NB4 (cell line): ENCODE measurements around the gene DRC1.

Experiments
- DNase-seq: peaks from one replicate; pipeline ENCODE4 v3.0.0; 2010; ENCODE audit warnings: low read depth
- H3K4me3 ChIP-seq: one replicate; pipeline ENCODE4 v1.5.1; 2011; ENCODE audit warnings: mild to moderate bottlenecking, low read depth, low read length, moderate library complexity
- MYC ChIP-seq: IDR thresholded peaks from 2 replicates; pipeline ENCODE4 v1.6.1; 2011; ENCODE audit warnings: low read depth, low read length
- POLR2A ChIP-seq: IDR thresholded peaks from 2 replicates; pipeline ENCODE4 v1.6.1; 2011; ENCODE audit warnings: mild to moderate bottlenecking; ENCODE audit not compliant: insufficient read length; ENCODE audit errors: extremely low read depth
- TF ChIP-seq, protein P1 (sequence below): IDR thresholded peaks from 2 replicates; pipeline ENCODE4 v1.6.1; 2011; ENCODE audit warnings: low read depth, low read length
- TF ChIP-seq, protein P2 (sequence below): IDR thresholded peaks from one replicate; pipeline ENCODE4 v1.5.1; 2012; ENCODE audit warnings: low read depth, low read length

The DRC1 gene

DNA sequence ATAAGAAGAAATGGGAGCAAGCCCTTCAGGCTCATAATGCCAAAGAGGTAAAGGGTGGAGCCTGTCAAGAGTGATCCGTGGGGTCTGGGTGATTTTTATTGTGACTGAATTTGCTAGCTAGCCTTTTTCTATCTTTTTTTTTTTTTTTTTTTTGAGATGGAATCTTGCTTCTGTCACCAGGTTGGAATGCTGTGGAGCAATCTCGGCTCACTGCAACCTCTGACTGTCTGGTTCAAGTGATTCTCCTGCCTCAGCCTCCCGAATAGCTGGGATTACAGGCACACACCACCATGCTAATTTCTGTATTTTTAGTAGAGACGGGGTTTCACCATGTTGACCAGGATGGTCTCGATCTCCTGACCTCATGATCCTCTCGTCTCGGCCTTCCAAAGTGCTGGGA, 29.1 kb downstream of the DRC1 start:
- TF ChIP-seq, protein P1, sequence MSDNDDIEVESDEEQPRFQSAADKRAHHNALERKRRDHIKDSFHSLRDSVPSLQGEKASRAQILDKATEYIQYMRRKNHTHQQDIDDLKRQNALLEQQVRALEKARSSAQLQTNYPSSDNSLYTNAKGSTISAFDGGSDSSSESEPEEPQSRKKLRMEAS = no peak
- TF ChIP-seq MYC (no peak), POLR2A (no peak)
- TF ChIP-seq, protein P2, sequence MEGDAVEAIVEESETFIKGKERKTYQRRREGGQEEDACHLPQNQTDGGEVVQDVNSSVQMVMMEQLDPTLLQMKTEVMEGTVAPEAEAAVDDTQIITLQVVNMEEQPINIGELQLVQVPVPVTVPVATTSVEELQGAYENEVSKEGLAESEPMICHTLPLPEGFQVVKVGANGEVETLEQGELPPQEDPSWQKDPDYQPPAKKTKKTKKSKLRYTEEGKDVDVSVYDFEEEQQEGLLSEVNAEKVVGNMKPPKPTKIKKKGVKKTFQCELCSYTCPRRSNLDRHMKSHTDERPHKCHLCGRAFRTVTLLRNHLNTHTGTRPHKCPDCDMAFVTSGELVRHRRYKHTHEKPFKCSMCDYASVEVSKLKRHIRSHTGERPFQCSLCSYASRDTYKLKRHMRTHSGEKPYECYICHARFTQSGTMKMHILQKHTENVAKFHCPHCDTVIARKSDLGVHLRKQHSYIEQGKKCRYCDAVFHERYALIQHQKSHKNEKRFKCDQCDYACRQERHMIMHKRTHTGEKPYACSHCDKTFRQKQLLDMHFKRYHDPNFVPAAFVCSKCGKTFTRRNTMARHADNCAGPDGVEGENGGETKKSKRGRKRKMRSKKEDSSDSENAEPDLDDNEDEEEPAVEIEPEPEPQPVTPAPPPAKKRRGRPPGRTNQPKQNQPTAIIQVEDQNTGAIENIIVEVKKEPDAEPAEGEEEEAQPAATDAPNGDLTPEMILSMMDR = no peak
- no peak for DNase-seq
- no peak overlapping the region for H3K4me3 ChIP-seq

DNA sequence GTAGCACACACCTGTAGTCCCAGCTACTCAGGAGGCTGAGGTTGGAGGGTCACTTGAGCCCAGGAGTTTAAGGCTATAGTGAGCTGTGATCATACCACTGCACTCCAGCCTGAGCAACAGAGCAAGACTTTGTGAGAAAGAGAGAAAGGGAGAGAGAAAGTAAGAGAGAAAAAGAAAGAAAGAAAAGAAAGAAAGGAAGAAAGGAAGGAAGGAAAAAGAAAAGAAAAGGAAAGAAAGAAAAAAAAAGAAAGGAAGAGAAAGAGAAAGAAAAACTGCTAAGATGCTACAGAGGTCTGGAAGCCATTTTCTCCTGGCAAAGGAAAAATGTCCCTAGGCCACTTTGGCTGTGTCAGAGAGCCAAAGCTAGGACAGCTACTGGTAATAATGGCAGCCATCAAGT, 30.6 kb downstream of the DRC1 start:
- no peak for DNase-seq

DNA sequence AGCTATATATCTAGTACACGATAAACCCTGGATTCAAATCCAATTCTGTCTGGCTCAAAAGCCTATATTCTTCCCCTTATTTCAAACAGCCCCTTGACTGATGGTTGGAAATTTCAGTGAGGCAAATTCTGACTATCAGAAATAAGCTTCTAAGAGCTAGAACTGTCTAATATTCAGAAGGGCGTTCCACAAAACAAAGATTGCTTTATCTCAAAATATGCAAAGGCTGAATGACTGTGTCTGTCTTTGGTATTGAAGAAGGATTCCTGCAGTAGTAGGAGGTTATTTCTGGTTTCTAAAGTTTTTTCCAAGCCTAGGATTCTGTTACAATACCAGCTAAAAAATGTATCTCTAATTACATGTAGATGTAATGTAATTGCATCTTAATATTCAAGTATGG, 31.1 kb downstream of the DRC1 start:
- TF ChIP-seq, protein P2 = no peak
- TF ChIP-seq POLR2A (no peak), MYC (no peak)
- TF ChIP-seq, protein P1 = no peak
- no peak overlapping the region for H3K4me3 ChIP-seq
- no peak for DNase-seq

More for the DNA sequence above, 30.6 kb downstream of the DRC1 start:
- TF ChIP-seq, protein P2 = no peak
- no peak for TF ChIP-seq POLR2A
- TF ChIP-seq MYC = no peak
- TF ChIP-seq, protein P1 = no peak
- no peak overlapping the region for H3K4me3 ChIP-seq

DNA sequence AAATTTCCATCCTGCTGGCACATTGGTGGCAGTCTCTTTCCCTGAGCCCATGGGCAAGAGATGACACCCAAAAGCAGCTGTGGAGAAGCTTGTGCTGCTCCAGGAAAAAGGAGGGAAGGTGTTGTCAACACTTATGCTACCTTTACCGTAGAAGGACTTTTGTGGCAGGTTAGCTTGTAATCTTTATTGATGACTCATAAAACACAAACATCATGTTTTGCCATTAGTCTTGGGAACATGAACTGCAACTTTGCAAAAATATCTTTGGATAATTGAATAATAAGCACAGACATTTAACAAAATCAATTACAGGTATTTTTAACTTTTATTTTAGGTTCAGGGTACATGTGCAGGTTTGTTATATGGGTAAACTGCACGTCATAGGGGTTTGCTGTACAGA, 33.4 kb downstream of the DRC1 start:
- DNase-seq = no peak
- no peak overlapping the region for H3K4me3 ChIP-seq
- no peak for TF ChIP-seq MYC
- no peak for TF ChIP-seq POLR2A
- TF ChIP-seq, protein P2 = no peak
- TF ChIP-seq, protein P1 = no peak

DNA sequence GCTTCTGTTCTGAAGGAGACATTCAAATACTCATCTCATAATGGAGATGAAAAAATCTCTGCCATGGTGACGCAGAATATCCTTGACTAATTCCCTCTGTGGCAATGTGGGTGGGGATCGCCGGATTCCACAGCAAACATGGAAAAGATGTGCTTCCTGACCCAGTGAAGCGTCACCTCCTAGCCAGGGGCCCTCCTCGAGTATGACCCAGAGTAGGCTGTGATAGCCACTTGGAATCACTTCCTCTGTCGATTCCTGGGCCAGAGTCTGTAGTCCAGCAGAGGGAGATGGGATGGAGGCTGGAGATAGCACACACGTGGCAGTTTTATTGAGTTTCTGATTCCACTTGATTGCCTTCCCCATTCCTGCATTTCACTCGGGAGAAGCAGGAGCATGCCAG, 36.8 kb downstream of the DRC1 start:
- no peak overlapping the region for H3K4me3 ChIP-seq
- TF ChIP-seq, protein P1 = no peak
- TF ChIP-seq POLR2A = no peak
- TF ChIP-seq, protein P2 = no peak
- TF ChIP-seq MYC = no peak
- DNase-seq = no peak

DNA sequence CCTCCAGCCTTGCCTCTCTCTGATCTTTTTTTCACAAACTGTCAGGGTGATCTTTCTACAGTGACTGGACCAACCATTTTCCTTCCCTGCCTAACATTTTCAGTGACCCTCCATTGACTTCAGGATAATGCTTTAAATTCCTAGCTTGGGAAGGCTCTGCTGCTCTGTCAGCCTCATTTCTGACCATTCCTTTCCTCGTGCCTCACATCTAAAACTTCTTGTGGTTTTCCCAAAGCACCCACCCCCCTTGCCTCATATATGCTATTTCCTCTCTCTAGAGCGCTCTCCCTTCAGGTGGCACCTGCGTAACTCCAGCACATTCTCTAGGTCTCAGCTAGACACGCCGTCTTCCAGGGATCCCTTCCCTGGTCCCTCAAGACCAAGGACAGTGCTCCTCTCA, 37.2 kb downstream of the DRC1 start:
- no peak for TF ChIP-seq POLR2A
- TF ChIP-seq, protein P2 = no peak
- no peak overlapping the region for H3K4me3 ChIP-seq
- no peak for DNase-seq
